ENCODE measurements around the gene NTSR1.

Gene NTSR1

DNA sequence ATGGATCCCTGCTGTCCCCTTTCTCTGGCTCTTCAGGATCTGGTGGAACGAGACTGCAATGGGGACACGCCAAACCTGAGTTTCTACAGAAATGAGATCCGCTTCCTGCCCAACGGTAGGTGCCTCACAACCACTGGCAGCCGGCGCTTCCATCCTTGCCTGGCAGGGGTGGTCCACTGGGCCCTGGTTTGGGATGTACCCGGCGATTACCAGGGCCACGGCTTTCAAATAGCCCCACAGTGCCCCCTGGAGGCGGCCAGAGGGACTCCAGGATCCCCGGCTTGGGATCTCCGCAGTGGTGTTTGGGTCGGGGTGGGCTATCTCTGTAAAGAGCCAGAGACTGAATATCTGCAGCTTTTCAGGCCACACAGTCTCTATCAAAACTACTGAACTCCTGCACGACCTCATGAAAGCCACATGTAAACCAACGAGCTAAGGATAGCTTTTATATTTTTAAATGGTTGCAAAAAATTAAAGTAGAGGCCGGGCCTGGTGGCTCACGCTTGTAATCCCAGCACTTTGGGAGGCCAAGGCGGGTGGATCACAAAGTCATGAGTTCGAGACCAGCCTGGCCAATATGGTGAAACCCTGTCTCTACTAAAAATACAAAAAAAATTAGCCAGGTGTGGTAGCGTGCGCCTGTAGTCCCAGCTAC lies 99.7 kb downstream of the NTSR1 start:
- no peak for DNase-seq

GRCh38 chr20:62809530-62810428 lies 101.1 kb downstream of the NTSR1 start:
- DNase-seq: no peak

DNA sequence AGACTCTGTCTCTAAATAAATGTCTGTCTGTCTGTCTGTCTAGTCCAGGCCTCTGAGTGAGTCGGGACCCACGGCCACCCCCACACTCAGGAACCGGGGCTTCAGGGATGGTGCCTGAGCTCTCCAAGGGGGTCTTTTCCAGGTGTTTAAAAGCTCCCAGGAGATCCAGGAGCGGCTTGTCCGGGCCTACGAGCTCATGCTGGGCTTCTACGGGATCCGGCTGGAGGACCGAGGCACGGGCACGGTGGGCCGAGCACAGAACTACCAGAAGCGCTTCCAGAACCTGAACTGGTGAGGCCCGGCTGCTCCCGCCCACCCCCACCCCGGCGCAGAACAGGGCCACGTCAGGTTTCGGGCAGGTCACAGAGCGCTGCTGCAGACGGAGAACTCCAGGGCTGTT lies 102.7 kb downstream of the NTSR1 start:
- no peak for DNase-seq

DNA sequence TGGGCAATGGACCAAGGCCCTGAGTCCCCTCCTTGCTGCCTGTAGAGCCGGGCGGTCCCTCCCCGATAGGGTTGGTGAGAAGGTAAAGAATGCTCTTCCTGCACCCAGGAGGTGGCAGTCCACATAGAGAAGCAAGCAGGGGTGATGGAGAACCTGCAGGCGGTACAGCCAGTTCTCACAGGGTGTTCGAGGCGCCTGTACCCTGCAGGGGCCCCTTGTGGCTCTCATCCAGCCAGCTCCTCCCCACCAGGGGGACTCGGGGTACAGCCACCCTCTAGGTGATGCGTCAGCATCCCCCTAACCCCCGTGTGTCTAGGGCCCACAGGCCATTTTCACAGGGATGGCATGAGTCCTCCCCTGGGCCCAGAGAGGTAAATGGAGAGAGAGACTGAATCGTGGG lies 103.1 kb downstream of the NTSR1 start:
- no peak for DNase-seq
